Lower leg skin (tissue), 3 donors: ENCODE results near the gene MROH2A.

Source experiments
- POLR2A ChIP-seq, 2 donors: fragments of 450-650 bp; IDR thresholded peaks; one replicate each; pipeline ENCODE4 v1.6.1; 2016 to 2017; ENCODE audit warnings: antibody characterized with exemption in 2 of 2, mild to moderate bottlenecking in 1 of 2, moderate library complexity in 1 of 2
- TF ChIP-seq, protein P1 (sequence below), 3 donors: fragments of 450-650 bp; IDR thresholded peaks; one replicate each; pipeline ENCODE4 v1.5.1; 2016; ENCODE audit warnings: antibody characterized with exemption in 3 of 3, mild to moderate bottlenecking in 3 of 3, moderate library complexity in 2 of 3

- TF ChIP-seq, protein P1, sequence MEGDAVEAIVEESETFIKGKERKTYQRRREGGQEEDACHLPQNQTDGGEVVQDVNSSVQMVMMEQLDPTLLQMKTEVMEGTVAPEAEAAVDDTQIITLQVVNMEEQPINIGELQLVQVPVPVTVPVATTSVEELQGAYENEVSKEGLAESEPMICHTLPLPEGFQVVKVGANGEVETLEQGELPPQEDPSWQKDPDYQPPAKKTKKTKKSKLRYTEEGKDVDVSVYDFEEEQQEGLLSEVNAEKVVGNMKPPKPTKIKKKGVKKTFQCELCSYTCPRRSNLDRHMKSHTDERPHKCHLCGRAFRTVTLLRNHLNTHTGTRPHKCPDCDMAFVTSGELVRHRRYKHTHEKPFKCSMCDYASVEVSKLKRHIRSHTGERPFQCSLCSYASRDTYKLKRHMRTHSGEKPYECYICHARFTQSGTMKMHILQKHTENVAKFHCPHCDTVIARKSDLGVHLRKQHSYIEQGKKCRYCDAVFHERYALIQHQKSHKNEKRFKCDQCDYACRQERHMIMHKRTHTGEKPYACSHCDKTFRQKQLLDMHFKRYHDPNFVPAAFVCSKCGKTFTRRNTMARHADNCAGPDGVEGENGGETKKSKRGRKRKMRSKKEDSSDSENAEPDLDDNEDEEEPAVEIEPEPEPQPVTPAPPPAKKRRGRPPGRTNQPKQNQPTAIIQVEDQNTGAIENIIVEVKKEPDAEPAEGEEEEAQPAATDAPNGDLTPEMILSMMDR (IDR thresholded peaks at IDR 0.05), result no peak
- TF ChIP-seq POLR2A (IDR thresholded peaks at IDR 0.05), result no peak
These were observed 13.8 kb downstream of the MROH2A start for GRCh38 chr2:233791883-233792329.
